Activated gamma-delta T cell treated with Interleukin-2 at 50 U/mL for 16 hours (primary cell): ENCODE results near the gene REP15.
"Not testable (repeated sequence)": the region's sequence is repeated elsewhere in the genome, so short reads cannot be mapped to it uniquely, and the experiment has no call there.

Experiments used
- DNase-seq: peaks from one replicate; pipeline ENCODE4 v3.0.0-alpha.2; 2020

The REP15 gene

GRCh38 chr12:27703720-27704452 lies 7.6 kb downstream of the REP15 start:
- peak; percentile 67 for DNase-seq

DNA sequence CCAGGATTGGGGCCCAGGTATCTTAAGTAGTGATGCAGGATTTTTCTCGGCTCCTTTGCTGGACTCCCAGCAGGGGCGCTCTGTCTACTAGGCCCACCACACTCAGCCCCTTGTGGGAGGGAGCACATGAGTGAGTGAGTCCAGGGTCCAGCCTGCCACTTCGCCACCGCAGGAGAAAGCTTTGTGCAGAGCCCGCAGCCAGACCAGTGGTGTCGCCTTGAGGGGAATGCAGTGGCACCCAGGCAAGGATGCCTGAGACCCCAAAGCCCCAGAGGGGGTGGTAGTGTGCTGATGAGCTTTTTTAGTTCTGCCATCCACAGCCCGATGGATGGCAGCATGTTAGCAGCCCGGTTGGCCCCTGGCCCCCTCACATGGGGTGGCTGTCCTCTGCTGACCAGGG lies 9.0 kb downstream of the REP15 start:
- DNase-seq: no peak

GRCh38 chr12:27707216-27707615 lies 11.0 kb downstream of the REP15 start:
- no peak for DNase-seq

GRCh38 chr12:27709212-27709931 lies 13.1 kb downstream of the REP15 start:
- DNase-seq: no peak

- DNase-seq: no peak
Observed at GRCh38 chr12:27709932-27710591, 13.8 kb downstream of the REP15 start.

- peak; percentile 86 for DNase-seq
Observed at GRCh38 chr12:27710592-27711316, 14.5 kb downstream of the REP15 start, which contains the start of gene MRPS35. MRPS35 (plus strand) TSS chr12:27710832; CDS start chr12:27710844, 12 bp downstream.

DNA sequence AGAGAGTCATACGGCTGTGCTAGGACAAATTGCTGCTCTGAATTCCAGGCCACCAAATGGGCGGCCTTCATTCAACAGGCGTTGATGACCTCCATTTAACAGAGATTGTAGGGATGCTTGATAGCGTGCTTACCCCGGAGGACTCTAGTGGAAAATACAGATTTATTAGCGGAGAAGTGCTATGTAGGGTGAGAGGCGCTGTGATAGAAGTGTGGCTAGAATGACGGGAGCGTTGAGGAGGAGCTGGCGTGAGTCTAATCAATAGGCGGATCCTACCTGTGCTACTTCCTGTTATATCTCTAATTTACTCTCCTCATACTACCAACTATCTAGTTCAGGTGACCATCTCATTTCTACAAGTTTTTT lies 15.1 kb downstream of the REP15 start:
- no peak for DNase-seq

DNA sequence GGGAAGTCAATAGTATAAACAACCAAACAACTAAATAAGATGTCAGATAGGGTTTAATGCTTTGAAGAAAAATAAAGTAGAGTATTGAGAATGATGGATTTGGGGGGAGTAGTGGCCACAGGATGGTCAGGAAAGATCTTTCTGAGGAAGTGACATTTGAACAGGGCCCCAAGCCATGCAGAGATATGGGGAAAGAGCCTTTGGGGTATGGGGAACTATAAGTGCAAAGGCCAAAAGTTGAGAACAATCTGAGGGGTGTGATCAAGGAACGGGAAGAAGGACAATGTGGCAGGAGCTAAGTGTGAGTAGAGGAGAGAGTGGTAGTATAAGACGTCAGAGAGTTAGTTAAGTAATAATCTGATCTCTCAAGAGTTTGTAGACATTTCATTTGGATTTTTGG lies 15.7 kb downstream of the REP15 start:
- DNase-seq: no peak

- no peak for DNase-seq
Observed at GRCh38 chr12:27723212-27723611, 27.0 kb downstream of the REP15 start.

DNA sequence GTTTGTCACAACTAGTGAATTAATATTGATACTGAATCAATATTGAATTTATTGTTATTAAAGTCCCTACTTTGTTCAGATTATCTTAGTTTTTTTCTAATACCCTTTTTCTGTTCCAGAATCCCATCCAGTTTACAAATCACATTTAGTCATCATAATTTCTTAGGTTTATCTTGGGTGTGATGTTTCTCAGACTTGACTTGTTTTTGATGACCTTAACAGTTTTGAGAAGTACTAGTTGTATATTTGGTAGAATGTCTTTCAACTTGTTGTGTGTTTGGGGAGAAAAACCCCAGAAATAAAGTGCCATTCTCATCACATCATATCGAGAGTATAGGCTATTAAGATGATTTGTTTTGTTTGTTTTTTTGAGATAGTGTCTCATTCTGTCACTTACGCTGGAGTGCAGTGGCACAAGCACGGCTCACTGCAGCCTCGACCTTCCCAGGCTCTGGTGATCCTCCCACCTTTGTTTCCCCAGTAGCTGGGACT lies 33.9 kb downstream of the REP15 start:
- no peak for DNase-seq

- DNase-seq: no peak
Observed at GRCh38 chr12:27732281-27732680, 36.0 kb downstream of the REP15 start.

DNA sequence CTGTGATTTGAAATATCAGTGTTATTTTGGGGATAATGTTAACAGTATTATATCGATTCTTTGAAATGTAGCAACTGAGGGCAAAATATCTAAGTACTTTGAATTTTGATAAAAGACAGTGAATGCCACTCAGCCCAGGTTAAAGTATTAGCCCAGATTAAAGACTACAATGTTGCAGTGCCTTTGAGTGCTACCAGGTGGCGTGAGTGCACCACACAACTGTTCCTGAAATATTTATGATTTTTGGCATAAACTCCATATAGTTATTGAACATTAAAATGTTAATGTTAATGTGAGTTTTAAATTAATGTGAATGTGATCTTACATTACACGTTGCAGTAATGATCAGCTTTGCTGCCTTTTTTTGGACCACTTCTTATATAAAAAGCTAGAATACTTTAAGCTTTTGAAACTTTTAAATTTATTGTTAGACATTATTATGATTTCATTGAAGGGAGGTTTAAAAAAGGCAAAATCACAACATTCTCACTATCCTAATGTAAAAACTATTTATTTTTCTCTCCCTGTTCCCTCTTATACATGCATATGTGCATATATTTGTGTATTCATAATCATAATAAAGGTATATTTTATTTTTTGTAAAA lies 36.9 kb downstream of the REP15 start:
- no peak for DNase-seq

DNA sequence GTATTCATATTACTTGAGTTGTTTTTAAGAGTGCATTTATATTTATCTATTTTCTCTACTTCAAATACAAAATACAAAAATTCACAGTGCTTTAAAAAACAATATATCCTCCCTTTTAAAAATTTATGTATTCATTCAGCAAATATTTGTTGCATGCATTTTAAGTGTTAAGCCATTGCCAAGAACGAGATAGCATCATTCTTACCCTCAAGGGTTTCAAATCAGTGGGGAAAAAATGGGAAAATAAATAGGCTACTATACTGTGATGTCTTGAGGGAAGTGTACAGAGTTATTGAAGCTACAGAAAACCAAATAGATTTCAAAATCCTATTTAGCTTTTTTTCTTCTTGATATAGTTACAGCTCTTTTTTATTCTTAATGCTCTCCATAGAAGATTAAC lies 37.5 kb downstream of the REP15 start:
- DNase-seq: no peak

DNA sequence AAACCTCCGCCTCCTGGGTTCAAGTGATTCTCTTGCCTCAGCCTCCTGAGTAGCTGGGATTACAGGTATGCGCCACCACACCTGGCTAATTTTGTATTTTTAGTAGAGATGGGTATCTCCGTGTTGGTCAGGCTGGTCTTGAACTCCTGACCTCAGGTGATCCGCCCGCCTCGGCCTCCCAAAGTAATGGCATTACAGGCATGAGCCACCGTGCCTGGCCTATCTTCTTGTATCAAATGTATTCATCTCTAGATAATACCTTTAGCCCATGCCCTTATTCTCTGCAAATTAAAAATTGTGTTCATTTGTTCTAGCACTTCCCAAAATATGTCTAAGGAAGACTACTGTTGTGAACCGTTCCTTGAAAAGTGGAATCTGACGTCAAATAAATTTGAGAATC lies 38.1 kb downstream of the REP15 start:
- DNase-seq: not testable (repeated sequence)

DNA sequence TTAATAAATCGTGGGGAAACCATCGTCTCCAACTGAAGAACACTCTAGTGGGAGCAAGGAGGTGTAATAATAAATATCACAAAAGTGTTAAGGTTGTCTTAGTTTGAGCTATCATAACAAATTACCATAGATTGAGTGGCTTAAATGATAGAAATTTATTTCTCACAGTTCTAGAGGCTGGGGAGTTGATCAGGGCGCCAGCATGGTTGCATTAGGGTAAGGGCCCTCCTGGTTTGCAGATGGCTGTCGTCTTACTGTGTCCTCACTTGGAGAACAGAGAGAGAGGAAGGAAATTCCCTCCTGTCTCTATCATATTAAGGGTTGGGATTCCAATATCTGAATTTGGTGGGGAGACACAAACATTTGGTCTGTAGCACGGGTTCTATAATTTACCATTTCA lies 47.4 kb downstream of the REP15 start:
- no peak for DNase-seq

DNA sequence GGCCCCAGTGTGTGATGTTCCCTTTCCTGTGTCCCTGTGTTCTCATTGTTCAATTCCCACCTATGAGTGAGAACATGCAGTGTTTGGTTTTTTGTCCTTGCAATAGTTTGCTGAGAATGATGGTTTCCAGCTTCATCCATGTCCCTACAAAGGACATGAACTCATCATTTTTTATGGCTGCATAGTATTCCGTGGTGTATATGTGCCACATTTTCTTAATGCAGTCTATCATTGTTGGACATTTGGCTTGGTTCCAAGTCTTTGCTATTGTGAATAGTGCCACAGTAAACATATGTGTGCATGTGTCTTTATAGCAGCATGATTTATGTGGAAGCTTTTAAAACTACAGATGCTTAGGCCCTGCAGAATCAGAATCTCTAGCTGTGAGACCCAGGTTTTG lies 49.5 kb downstream of the REP15 start:
- DNase-seq: not testable (repeated sequence)
